Endothelial cell of umbilical vein (primary cell): ENCODE measurements around the gene DDX51.

Source experiments
- CTCF ChIP-seq, 2 donors: IDR thresholded peaks; 1 replicate in 1 of 2; 2 replicates in 1 of 2; pipeline ENCODE4 v1.5.1; 2011; ENCODE audit warnings: low read length in 2 of 2, mild to moderate bottlenecking in 2 of 2, moderate library complexity in 2 of 2, control low read depth in 1 of 2, inconsistent platforms in 1 of 2, low read depth in 1 of 2; ENCODE audit not compliant: insufficient read depth in 1 of 2; ENCODE audit errors: extremely low read depth in 1 of 2
- FOS ChIP-seq: IDR thresholded peaks from 2 replicates; pipeline ENCODE4 v1.6.1; 2011; ENCODE audit warnings: mild to moderate bottlenecking, low read length, moderate library complexity, borderline replicate concordance; ENCODE audit not compliant: insufficient read depth
- MYC ChIP-seq: IDR thresholded peaks from one replicate; pipeline ENCODE4 v1.6.1; 2011; ENCODE audit warnings: mild to moderate bottlenecking, low read depth, low read length
- POLR2A ChIP-seq: IDR thresholded peaks from 2 replicates; pipeline ENCODE4 v1.6.1; 2012; ENCODE audit warnings: low read depth, mild to moderate bottlenecking, control low read depth, low read length

GRCh38 chr12:132129007-132129406 is 15.1 kb downstream of the DDX51 start:
- no peak for TF ChIP-seq POLR2A
- no peak for TF ChIP-seq CTCF (IDR thresholded peaks at IDR 0.05; ENCODE audit: extremely low read depth in 1 of 2, insufficient read depth in 1 of 2, low read depth in 1 of 2, low read length in 2 of 2)
- no peak for TF ChIP-seq FOS
- TF ChIP-seq MYC: no peak
